ENCODE results near the gene STK35. TPM values are rescaled to one million over a fixed set of nuclear protein-coding genes. Genes with fewer than 3 reads are reported as not detected.

Gene STK35
- total and polyA plus RNA-seq, 2 donors (not counting 3 experiments of a cell fraction or from before 2014, with no cell fraction given), result 10.2 to 17.5 TPM

- dilution Hi-C loops (cut with MboI; ENCODE audit: extremely low pct_ligation_motif_present, low sequenced_read_pairs), result no loop called here
- BruUV-seq (replicated peaks), result no TSS peak
- FAIRE-seq, result no peak
Measured at GRCh38 chr20:2080532-2081224, 20.9 kb upstream of the STK35 start.

More at GRCh38 chr20:2080532-2081224, 20.9 kb upstream of the STK35 start:
- Histone ChIP-seq H4K20me1 (replicated peaks; ENCODE audit: control insufficient read depth, extremely low read depth, insufficient read depth, low read length) (no peaks in the 10 kb centered on the region), H3K27ac (ENCODE audit: insufficient read depth, low read depth, low read length) (no peak overlapping the region), H3K4me1 (ENCODE audit: control insufficient read depth, extremely low read depth, insufficient read depth, low read length) (no peaks in the 10 kb centered on the region), H3K4me2 (ENCODE audit: insufficient read depth, low read length) (no peak overlapping the region), H3K79me2 (ENCODE audit: control insufficient read depth, insufficient read depth, low read length) (no peaks in the 10 kb centered on the region), H3K4me3 (replicated peaks in 1 of 3; ENCODE audit: insufficient read depth in 1 of 3, low read depth in 1 of 3, low read length in 3 of 3) (no peak overlapping the region), H3K9ac (replicated peaks; ENCODE audit: extremely low read depth, insufficient read depth, low read length) (no peak overlapping the region), H3K36me3 (ENCODE audit: control insufficient read depth in 2 of 2, extremely low read depth in 1 of 2, insufficient read depth in 2 of 2, low read length in 2 of 2) (no peaks in the 10 kb centered on the region), H3K9me1 (replicated peaks; ENCODE audit: control insufficient read depth, extremely low read depth, insufficient read depth, low read length) (no peaks in the 10 kb centered on the region), H3K9me3 (replicated peaks; ENCODE audit: control insufficient read depth, insufficient read depth, low read length) (no peaks in the 10 kb centered on the region), H2AFZ (ENCODE audit: low read depth, low read length) (no peak overlapping the region), H3K27me3 (ENCODE audit: control insufficient read depth in 2 of 2, insufficient read depth in 2 of 2, low read length in 2 of 2) (peaks cover 3 to 9% of the 10 kb centered on the region in 2 experiments)
- no peak for TF ChIP-seq EZH2 (IDR thresholded peaks at IDR 0.05; ENCODE audit: borderline replicate concordance, low read depth, low read length, severe bottlenecking)
- TF ChIP-seq FOS (IDR thresholded peaks at IDR 0.05; ENCODE audit: borderline replicate concordance, insufficient read depth, low read length), result no peak
- TF ChIP-seq CTCF (IDR thresholded peaks at IDR 0.05; ENCODE audit: extremely low read depth in 1 of 2, insufficient read depth in 1 of 2, low read depth in 1 of 2, low read length in 2 of 2), result no peak
- TF ChIP-seq POLR2A (IDR thresholded peaks at IDR 0.05; ENCODE audit: low read depth, low read length), result no peak
- no peak for TF ChIP-seq POLR2AphosphoS5 (IDR thresholded peaks at IDR 0.05; ENCODE audit: insufficient read depth, low read depth, low read length)
- TF ChIP-seq JUN (IDR thresholded peaks at IDR 0.05; ENCODE audit: borderline replicate concordance, insufficient read depth, insufficient read length, low read depth), result no peak
- no peak for TF ChIP-seq MYC (IDR thresholded peaks at IDR 0.05; ENCODE audit: low read depth, low read length)
- POLR2A ChIA-PET, result no interaction called here
- intact Hi-C loops (cut with micrococcal nuclease), result no loop called here
- no peak for DNase-seq (ENCODE audit: low read depth, low spot score)
- CTCF ChIA-PET, result interaction anchor here (0.6 to 1.8 kb wide), 2 partner anchors 13 kb away, joined by 3 to 6 read pairs; no protein-coding TSS in a partner anchor

All from endothelial cell of umbilical vein (primary cell).